BJ (cell line): Measurements from ENCODE around the gene GNG12. TPM values are rescaled to one million over a fixed set of nuclear protein-coding genes. Genes with fewer than 3 reads are reported as not detected.

Source experiments
- CTCF ChIA-PET: fragments of 350-600 bp; formaldehyde crosslinking; extraction: SDS; loops from one replicate; lab custom pipeline; 2021; ENCODE audit warnings: antibody characterized with exemption, inconsistent platforms; lab: Yijun Ruan, JAX
- POLR2A ChIA-PET: fragments of 300-600 bp; sonication (Branson Sonifier 250); formaldehyde crosslinking; extraction: SDS; loops from one replicate; lab custom pipeline; 2021; ENCODE audit warnings: antibody characterized with exemption; lab: Charles Lee
- DNase-seq: peaks from one replicate; pipeline ENCODE4 v3.0.0-alpha.2; 2011; ENCODE audit warnings: low read depth
- H3K27me3 ChIP-seq: 2 replicates; pipeline ENCODE4 v1.6.0; 2011; ENCODE audit warnings: low read length; ENCODE audit not compliant: control insufficient read depth, insufficient read depth
- H3K36me3 ChIP-seq: 2 replicates; pipeline ENCODE4 v1.5.1; 2011; ENCODE audit warnings: low read length; ENCODE audit not compliant: control insufficient read depth, insufficient read depth
- H3K4me3 ChIP-seq: 2 replicates; pipeline ENCODE4 v1.5.1; 2011; ENCODE audit warnings: low read depth, mild to moderate bottlenecking, control low read depth, low read length
- CTCF ChIP-seq: IDR thresholded peaks from 2 replicates; pipeline ENCODE4 v1.5.1; 2011; ENCODE audit warnings: low read depth, mild to moderate bottlenecking, control low read depth, inconsistent platforms, low read length, moderate library complexity; ENCODE audit not compliant: insufficient read depth
- polyA minus RNA-seq: library from RNA; depleted of rRNA, polyadenylated mRNA; stranded (reverse); fragments of >200 nt; gene quantifications from 2 replicates; pipeline ENCODE4 v1.2.3, GENCODE V29; 2011; rRNA and poly(A)+ RNA removed
- polyA plus RNA-seq: library from polyadenylated mRNA; depleted of rRNA; stranded (reverse); fragments of >200 nt; gene quantifications from 2 replicates; pipeline ENCODE4 v1.2.3, GENCODE V29; 2011; rRNA removed

Gene GNG12
- polyA plus RNA-seq (99.6 and 190 TPM in 2 replicates), polyA minus RNA-seq (75.1 and 90.0 TPM in 2 replicates)

- TF ChIP-seq CTCF: no peak
- DNase-seq: no peak
- H3K27me3 ChIP-seq: no peaks in the 10 kb centered on the region
- peak within 1 kb of the TSS; percentile 76 for H3K4me3 ChIP-seq
- H3K36me3 ChIP-seq: no peaks in the 10 kb centered on the region
- POLR2A ChIA-PET: interaction anchor here (1.0 kb wide), 1 partner anchor 498 kb away, joined by 3 read pairs; no protein-coding TSS in a partner anchor
- CTCF ChIA-PET: interaction anchor here (1.0 to 3.1 kb wide), 4 partner anchors 17 to 297 kb away, joined by 3 to 28 read pairs (median 4); no protein-coding TSS in a partner anchor
Observed at GRCh38 chr1:67832737-67833601, at the start of gene GNG12. Gene GNG12, minus strand, starts transcription at chr1:67833467. Its CDS starts 125,781 bp downstream, at chr1:67707686.

GRCh38 chr1:67882196-67882958, 49.1 kb upstream of the GNG12 start:
- ChIA-PET POLR2A (no interaction called here), CTCF (interaction anchor here (1.1 to 1.2 kb wide), 2 partner anchors 10 to 32 kb away, joined by 3 to 5 read pairs; no protein-coding TSS in a partner anchor)
- no peak for DNase-seq
- Histone ChIP-seq H3K27me3 (no peaks in the 10 kb centered on the region), H3K36me3 (no peaks in the 10 kb centered on the region), H3K4me3 (no peak overlapping the region)
- TF ChIP-seq CTCF: no peak

GRCh38 chr1:67880056-67880601, 46.9 kb upstream of the GNG12 start:
- ChIA-PET POLR2A (no interaction called here), CTCF (interaction anchor here (1.6 kb wide), 1 partner anchor 15 kb away, joined by 3 read pairs; no protein-coding TSS in a partner anchor)
- H3K4me3 ChIP-seq: no peak overlapping the region
- TF ChIP-seq CTCF: no peak
- H3K36me3 ChIP-seq: no peaks in the 10 kb centered on the region
- no peaks in the 10 kb centered on the region for H3K27me3 ChIP-seq
- no peak for DNase-seq

GRCh38 chr1:67879485-67879884, 46.2 kb upstream of the GNG12 start:
- Histone ChIP-seq H3K4me3 (no peak overlapping the region), H3K27me3 (no peaks in the 10 kb centered on the region), H3K36me3 (no peaks in the 10 kb centered on the region)
- ChIA-PET CTCF (no interaction called here), POLR2A (no interaction called here)
- DNase-seq: no peak
- no peak for TF ChIP-seq CTCF
